HG03108 (cell line): Measurements from ENCODE around the gene JCHAIN.
"Not testable (repeated sequence)": the region's sequence is repeated elsewhere in the genome, so short reads cannot be mapped to it uniquely, and the experiment has no call there.

Experiments
- ATAC-seq: cut with Tn5 transposase; IDR thresholded peaks from one replicate; pipeline ENCODE4 v1.9.1; 2021; ENCODE audit warnings: moderate library complexity; ENCODE audit not compliant: unreplicated experiment

JCHAIN gene

DNA sequence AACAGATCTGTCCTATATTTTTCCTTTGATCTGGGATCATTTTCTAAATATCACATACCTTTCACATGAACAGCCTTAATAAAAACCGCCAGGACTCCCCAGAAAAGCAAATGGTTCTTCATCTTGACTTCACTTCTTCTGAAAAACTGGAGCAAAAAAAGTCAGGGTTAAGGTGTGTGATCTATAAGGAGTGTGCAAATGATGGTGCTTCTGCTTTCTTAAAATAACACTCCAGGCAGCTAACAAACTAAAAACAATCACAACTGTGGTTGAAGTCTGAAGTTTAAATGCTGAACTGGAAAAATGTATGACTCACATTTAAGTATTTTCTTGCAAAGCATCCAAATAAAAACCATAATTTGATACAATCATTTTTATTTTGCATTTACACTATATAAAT, at the start of gene JCHAIN:
JCHAIN (minus strand) TSS at position 140 of the 400 bp plus-strand sequence; CDS start at position 122, 18 bp downstream.
- peak; percentile 48 for ATAC-seq

DNA sequence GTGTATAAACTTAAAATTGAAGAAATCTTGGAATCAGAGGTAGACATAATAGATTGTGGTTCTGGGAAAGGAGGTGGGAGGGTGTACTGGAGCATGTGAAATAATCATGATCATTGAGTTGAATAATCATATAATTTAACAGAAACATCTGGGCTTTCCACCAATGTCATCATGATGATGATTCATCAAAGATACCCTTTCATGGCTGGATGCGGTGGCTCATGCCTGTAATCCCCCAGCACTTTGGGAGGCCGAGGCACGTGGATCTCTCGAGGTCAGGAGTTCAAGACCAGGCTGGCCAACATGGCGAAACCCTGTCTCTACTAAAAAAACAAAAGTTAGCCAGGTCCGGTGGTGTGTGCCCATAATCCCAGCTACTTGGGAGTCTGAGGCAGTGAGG, 48.8 kb upstream of the JCHAIN start:
- ATAC-seq = no peak

DNA sequence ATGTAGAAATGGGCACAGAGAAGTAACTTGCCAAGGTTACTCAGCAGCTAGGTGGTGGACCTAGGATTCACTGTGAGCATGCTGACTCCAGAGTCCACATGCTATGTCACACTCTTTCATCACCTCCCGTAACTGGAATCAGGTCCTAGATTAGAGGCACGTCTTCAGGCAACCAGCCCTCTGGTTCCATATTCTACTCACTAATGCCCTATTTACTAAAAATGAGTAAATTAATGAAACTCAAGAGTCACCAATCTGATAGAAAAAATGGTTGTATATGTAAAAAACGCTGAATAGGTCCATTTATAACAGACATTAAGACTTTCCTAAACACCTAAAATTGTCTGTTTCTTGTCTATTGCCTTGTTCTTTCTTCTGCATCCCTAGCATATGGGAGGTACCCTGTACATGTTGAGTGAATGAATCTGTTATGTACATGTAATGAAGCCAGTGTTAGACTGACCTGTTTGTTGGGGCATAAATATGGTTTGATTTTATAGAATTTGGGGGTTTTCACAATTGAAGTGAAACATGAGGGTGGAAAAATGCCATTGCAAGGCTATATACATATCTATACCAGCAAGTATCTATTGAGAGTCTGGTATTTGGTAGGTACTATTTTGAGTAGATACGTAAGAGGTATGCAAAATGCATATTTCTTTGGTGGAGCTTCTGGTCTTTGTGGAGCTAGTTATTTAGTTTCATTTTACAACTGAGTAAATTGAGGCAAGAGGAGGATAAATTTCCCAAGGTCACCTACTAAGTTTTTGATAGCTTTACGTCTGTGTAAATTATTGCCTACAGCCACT, 48.0 kb upstream of the JCHAIN start:
- peak; percentile 51 for ATAC-seq

DNA sequence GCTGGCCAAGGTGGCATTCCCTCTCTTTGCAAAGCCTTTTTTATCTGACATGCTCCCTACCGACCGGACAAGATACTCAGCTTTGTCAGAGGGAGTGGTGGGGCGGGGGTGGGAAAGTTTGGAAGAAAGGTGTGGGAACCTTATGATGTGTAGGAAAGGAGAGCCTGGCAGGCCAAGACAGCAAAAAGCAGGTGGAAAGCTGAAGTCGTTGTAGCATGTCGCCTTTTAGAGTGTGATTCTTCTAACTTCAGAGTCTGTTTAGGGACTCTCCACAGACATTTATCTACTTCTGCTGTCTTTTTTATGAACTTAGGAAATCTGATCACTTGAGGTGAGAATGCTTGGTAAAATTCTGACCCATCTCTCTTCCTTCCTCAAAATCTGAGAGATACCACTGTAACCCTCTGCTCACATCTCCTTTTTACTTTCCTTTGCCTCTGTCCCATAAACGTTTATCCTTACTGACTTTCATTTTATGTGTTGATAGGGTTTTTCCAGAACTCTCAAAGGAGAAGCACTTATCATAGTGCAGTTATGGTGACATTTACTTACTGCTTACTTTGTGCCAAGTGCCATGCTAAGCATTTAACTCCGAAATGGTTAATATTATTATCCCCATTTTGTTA, 47.3 kb upstream of the JCHAIN start:
- ATAC-seq = peak; percentile 39

GRCh38 chr4:70712604-70713452, 46.5 kb upstream of the JCHAIN start:
- no peak for ATAC-seq

- no peak for ATAC-seq
These were observed 45.8 kb upstream of the JCHAIN start for GRCh38 chr4:70712150-70712549.

GRCh38 chr4:70711599-70711998, 45.3 kb upstream of the JCHAIN start:
- ATAC-seq = no peak

DNA sequence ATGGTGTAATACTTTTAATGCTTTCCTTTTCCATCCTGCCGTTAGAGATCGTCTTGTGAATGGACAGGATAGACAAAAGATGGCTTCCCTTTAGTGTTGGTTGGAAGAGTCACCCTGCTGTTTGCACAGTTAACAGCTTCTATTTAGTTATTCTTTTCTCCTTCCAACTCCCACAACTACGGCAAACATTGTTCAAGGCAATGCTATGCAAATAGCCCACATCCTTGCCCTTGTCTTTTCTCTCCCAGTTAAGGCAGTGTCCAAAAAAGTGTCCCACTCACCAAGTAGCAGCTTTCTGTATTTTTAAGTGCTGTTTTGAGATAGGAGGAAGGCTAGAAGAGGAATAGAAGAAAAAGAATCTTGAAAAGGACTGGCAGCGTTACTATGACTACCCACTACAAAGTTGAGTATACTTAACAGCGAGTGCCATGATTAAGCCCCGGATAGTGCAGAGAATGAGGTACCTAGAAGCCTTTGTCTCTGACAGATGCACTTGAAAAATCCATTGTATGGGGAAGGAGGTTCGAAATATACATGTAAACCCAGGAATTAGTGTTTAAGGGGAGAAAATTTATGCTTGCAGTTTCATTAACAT, 43.4 kb upstream of the JCHAIN start:
- no peak for ATAC-seq

DNA sequence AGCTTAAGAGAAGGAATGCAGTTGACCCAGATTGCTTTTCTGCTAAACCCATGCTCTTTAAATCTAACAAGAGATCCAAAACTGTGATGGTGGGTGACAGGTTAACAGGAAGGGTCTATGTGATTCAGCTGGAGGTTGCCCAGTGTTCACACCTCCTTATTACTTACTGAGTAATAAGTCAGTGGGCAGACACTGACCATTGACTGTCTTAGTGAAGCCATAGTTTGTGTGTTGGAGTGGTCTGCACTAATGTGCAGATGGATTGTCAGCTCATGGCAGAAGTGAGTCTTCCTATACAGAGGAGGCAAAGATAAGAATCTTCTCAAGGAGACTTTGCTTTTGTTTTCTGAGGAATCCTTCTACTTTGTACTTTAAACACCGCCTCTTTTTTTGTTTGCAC, 40.2 kb upstream of the JCHAIN start:
- ATAC-seq = no peak

DNA sequence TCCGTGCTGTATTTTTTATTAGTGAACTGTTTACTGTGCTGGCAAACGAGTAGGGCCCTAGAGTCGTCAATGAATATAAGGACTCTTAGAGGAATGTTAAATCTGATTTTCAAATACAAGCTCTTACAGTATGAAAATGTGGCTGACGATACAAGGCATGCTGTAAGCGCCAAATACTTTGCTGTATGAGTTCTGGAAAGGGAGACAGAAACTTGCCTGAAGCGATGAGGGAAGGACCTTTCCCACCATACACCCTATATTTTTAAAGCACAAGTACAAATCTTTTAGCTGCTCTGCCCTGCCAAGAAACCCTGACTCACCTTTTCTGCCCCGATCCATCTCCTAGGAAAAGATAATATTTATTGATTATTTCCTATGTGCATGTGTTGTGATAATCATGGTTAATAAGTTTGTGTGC, 39.7 kb upstream of the JCHAIN start:
- no peak for ATAC-seq

GRCh38 chr4:70705183-70706043, 39.1 kb upstream of the JCHAIN start:
- ATAC-seq = peak; percentile 50

DNA sequence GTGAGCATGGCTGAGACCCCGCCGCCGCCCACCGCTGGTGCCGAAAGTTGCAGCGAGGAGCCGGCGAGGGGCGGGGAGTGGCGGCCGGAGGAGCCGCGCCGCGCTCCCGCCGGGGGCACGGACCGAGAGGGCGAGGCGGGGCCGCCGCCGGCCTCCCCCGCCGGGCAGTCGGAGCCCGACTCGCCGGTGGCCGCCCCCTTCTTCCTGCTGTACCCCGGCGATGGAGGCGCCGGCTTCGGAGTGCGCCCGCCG, 38.5 kb upstream of the JCHAIN start:
- no peak for ATAC-seq

DNA sequence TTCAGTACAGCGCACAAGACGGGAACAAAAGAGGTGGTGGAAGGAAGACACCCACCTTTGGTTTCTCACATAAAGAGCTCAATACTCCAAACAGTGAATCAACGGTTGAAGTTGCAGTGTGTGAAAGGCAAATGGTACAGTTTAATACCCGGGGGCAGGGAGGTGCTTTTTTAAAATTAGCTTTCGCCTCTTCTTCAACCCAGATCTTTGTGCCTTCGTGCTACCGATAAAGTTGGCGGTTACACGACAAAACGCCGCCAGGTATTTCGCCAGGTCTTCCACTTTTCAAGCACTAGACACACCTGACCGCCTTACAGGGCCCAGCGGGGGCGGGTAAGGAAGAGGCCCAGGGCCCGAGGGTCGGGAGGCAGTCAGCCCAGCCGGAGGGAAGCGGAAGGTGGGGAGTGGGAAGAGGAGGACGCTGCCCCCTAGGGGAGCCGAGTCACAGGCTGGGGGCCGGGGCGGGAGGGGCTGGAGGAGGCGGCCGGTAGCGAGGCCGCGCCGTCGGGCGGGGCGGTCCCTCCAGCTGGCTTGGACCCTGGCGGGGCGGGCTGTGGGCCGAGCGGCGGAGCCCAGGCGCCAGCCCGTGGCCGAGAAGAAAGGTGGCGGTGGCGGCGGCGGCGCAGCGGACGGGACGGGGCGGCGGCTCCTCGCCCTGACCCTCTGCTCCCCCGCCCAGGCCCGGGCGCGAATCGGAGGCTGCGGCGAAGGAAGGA, 38.1 kb upstream of the JCHAIN start:
- peak; percentile 62 for ATAC-seq

- ATAC-seq = no peak
These were observed 37.4 kb upstream of the JCHAIN start for GRCh38 chr4:70703619-70704214.

GRCh38 chr4:70702592-70702991, 36.3 kb upstream of the JCHAIN start:
- ATAC-seq = not testable (repeated sequence)

- ATAC-seq = no peak
These were observed 35.0 kb upstream of the JCHAIN start for GRCh38 chr4:70701271-70701670.

DNA sequence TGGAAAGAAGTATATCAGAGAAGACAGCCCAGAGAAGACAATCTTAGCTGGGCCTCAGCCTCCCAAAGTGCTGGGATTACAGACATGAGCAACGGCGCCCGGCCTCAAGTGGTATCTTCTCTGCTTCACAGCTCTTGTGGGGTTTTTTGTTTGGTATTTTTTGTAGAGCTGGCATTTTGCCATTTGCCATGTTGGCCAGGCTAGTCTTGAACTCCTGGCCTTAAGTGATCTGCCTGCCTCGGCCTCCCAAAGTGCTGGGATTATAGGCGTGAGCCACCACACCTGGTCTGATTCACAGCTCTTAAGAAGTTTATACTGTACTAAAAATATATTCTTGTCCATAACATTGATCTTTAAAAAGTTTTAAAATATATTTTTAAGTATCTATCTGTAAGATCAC, 34.4 kb upstream of the JCHAIN start:
- ATAC-seq = no peak

DNA sequence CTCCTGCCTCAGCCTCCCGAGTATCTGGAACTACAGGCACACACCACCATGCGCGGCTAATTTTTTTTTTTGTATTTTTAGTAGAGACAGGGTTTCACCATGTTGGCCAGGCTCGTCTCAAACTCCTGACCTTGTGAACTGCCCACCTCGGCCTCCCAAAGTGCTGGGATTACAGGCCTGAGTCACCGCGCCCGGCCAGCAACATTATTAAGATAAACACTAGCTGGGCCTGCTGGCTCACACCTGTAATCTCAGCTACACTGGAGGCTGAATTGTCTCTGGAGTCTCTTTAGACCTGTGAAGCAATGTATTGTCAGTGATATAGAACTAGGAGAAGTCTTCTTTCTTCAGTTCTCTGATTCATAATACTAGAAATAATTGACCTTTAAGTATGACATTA, 32.1 kb upstream of the JCHAIN start:
- not testable (repeated sequence) for ATAC-seq

- not testable (repeated sequence) for ATAC-seq
These were observed 28.3 kb upstream of the JCHAIN start for GRCh38 chr4:70694633-70695032.
